HG03558 (cell line): ENCODE results near the gene CABS1.

Experiments
- ATAC-seq: cut with Tn5 transposase; IDR thresholded peaks from one replicate; pipeline ENCODE4 v1.9.1; 2021; ENCODE audit warnings: moderate number of reproducible peaks; ENCODE audit not compliant: unreplicated experiment; ENCODE audit errors: extremely low read depth

The CABS1 gene

DNA sequence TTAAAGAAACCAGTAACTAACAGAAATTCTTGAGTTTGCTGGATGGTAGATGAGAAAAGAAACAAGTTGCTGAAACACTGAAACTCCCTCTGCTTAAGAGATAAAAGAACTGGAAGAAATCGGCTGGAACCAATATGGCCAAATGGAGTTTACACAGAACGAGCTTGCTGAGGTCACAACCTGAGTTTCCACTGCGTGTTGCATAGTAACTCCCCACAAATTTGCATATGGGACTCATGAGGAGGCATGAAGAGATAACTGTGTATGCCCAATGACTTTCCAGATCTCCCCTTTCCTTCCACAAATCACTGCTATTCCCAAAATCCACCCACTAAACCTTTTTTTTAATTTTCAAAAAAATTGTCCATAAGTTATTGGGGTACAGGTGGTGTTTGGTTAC lies 38.0 kb downstream of the CABS1 start:
- no peak for ATAC-seq

GRCh38 chr4:70380578-70380977 lies 45.8 kb downstream of the CABS1 start:
- no peak for ATAC-seq

- no peak for ATAC-seq
These were observed 48.0 kb downstream of the CABS1 start, which contains the start of gene SMR3B for GRCh38 chr4:70382691-70383181. Gene SMR3B, plus strand, starts transcription at chr4:70383131. Its CDS starts 1,380 bp downstream, at chr4:70384511.
